GM06990 (cell line): ENCODE data around the gene MAP2.

Experiments
- DNase-seq: peaks from one replicate; pipeline ENCODE4 v3.0.0-alpha.2; 2011; ENCODE audit not compliant: insufficient read length; ENCODE audit errors: extremely low read depth
- H3K27me3 ChIP-seq: replicated peaks from 2 replicates; pipeline ENCODE4 v1.6.0; 2011; ENCODE audit warnings: low read length; ENCODE audit not compliant: control insufficient read depth, insufficient read depth
- H3K36me3 ChIP-seq: 2 replicates; pipeline ENCODE4 v1.5.1; 2011; ENCODE audit warnings: low read length; ENCODE audit not compliant: control insufficient read depth, insufficient read depth
- H3K4me3 ChIP-seq: replicated peaks from 2 replicates; pipeline ENCODE4 v1.5.1; 2011; ENCODE audit warnings: low read depth, mild to moderate bottlenecking, control low read depth, low read length
- CTCF ChIP-seq: IDR thresholded peaks from 2 replicates; pipeline ENCODE4 v1.5.1; 2011; ENCODE audit warnings: low read length, control low read depth, mild to moderate bottlenecking, inconsistent platforms; ENCODE audit not compliant: insufficient read depth, poor library complexity, severe bottlenecking

Gene MAP2

GRCh38 chr2:209529579-209529978, 105.7 kb downstream of the MAP2 start:
- no peak for DNase-seq
- no peak for TF ChIP-seq CTCF
- H3K27me3 ChIP-seq, result no peaks in the 10 kb centered on the region
- H3K36me3 ChIP-seq, result no peaks in the 10 kb centered on the region
- no peak overlapping the region for H3K4me3 ChIP-seq

- no peak for DNase-seq
- Histone ChIP-seq H3K27me3 (no peaks in the 10 kb centered on the region), H3K36me3 (no peaks in the 10 kb centered on the region), H3K4me3 (no peak overlapping the region)
- no peak for TF ChIP-seq CTCF
Observed at GRCh38 chr2:209532321-209532720, 108.5 kb downstream of the MAP2 start.

GRCh38 chr2:209533391-209533790, 109.5 kb downstream of the MAP2 start:
- DNase-seq, result no peak
- no peak overlapping the region for H3K4me3 ChIP-seq
- H3K36me3 ChIP-seq, result no peaks in the 10 kb centered on the region
- no peaks in the 10 kb centered on the region for H3K27me3 ChIP-seq
- no peak for TF ChIP-seq CTCF

GRCh38 chr2:209534228-209534627, 110.4 kb downstream of the MAP2 start:
- Histone ChIP-seq H3K36me3 (no peaks in the 10 kb centered on the region), H3K4me3 (no peak overlapping the region), H3K27me3 (no peaks in the 10 kb centered on the region)
- no peak for TF ChIP-seq CTCF
- no peak for DNase-seq

GRCh38 chr2:209536363-209536762, 112.5 kb downstream of the MAP2 start:
- no peak for TF ChIP-seq CTCF
- no peak overlapping the region for H3K4me3 ChIP-seq
- no peak for DNase-seq
- no peaks in the 10 kb centered on the region for H3K36me3 ChIP-seq
- no peaks in the 10 kb centered on the region for H3K27me3 ChIP-seq

GRCh38 chr2:209547726-209548125, 123.9 kb downstream of the MAP2 start:
- H3K27me3 ChIP-seq, result no peaks in the 10 kb centered on the region
- no peak for DNase-seq
- TF ChIP-seq CTCF, result no peak
- no peaks in the 10 kb centered on the region for H3K36me3 ChIP-seq
- no peak overlapping the region for H3K4me3 ChIP-seq
